Neuronal stem cell (in vitro differentiated cells): ENCODE data around the gene TENT5A.
A peak's percentile ranks its signal among the peaks of the same experiment; 100 is the strongest.

Experiments used
- DNase-seq: peaks from one replicate; pipeline ENCODE4 v3.0.0-alpha.2; 2013; ENCODE audit warnings: low spot score
- H2AFZ ChIP-seq: one replicate; pipeline ENCODE4 v1.6.1; 2013; ENCODE audit warnings: mild to moderate bottlenecking, low read length, inconsistent platforms
- H2AK5ac ChIP-seq: 2 replicates; pipeline ENCODE4 v1.6.1; 2013; ENCODE audit warnings: low read depth, mild to moderate bottlenecking, inconsistent platforms, low read length, moderate library complexity, mixed read lengths
- H2BK120ac ChIP-seq: 2 replicates; pipeline ENCODE4 v1.6.1; 2013; ENCODE audit warnings: low read depth, mild to moderate bottlenecking, inconsistent platforms, low read length, moderate library complexity, mixed read lengths
- H2BK12ac ChIP-seq: one replicate; pipeline ENCODE4 v1.6.1; 2013; ENCODE audit warnings: low read length, inconsistent platforms
- H2BK15ac ChIP-seq: 2 replicates; pipeline ENCODE4 v1.6.1; 2013; ENCODE audit warnings: mild to moderate bottlenecking, low read length, inconsistent platforms, mixed read lengths
- H2BK5ac ChIP-seq: one replicate; pipeline ENCODE4 v1.6.1; 2013; ENCODE audit warnings: inconsistent platforms, mild to moderate bottlenecking, low read length, moderate library complexity
- H3K14ac ChIP-seq: one replicate; pipeline ENCODE4 v1.6.1; 2013; ENCODE audit warnings: low read length, inconsistent platforms
- H3K18ac ChIP-seq: 2 replicates; pipeline ENCODE4 v1.6.1; 2013; ENCODE audit warnings: low read length, inconsistent platforms
- H3K23ac ChIP-seq: 2 replicates; pipeline ENCODE4 v1.6.1; 2013; ENCODE audit warnings: low read depth, mild to moderate bottlenecking, mixed read lengths, low read length, inconsistent platforms; ENCODE audit not compliant: poor library complexity
- H3K27ac ChIP-seq: replicated peaks from 3 replicates; pipeline ENCODE4 v1.5.1; 2013; ENCODE audit warnings: low read length, inconsistent platforms
- H3K27me3 ChIP-seq, 3 experiments: 2 replicates each; pipeline ENCODE4 v1.6.1; 2013; ENCODE audit warnings: low read length in 3 of 3, mild to moderate bottlenecking in 2 of 3, inconsistent platforms in 1 of 3, low read depth in 1 of 3, mixed read lengths in 1 of 3, moderate library complexity in 1 of 3; ENCODE audit not compliant: control insufficient read depth in 3 of 3, insufficient read depth in 3 of 3
- H3K36me3 ChIP-seq, 2 donors: replicated peaks in 1 of 2; 2 replicates each; pipeline ENCODE4 v1.6.1; 2013; ENCODE audit warnings: low read length in 2 of 2; ENCODE audit not compliant: control insufficient read depth in 2 of 2, insufficient read depth in 2 of 2
- H3K4ac ChIP-seq: 2 replicates; pipeline ENCODE4 v1.6.1; 2013; ENCODE audit warnings: inconsistent platforms, mild to moderate bottlenecking, low read length, moderate library complexity
- H3K4me1 ChIP-seq, 2 donors: 1 replicate in 1 of 2; 2 replicates in 1 of 2; pipeline ENCODE4 v1.6.1; 2013; ENCODE audit warnings: low read length in 2 of 2, low read depth in 1 of 2; ENCODE audit not compliant: control insufficient read depth in 2 of 2, insufficient read depth in 1 of 2
- H3K4me2 ChIP-seq: one replicate; pipeline ENCODE4 v1.6.1; 2013; ENCODE audit warnings: mild to moderate bottlenecking, low read length, inconsistent platforms; ENCODE audit not compliant: insufficient read depth, poor library complexity, severe bottlenecking
- H3K4me3 ChIP-seq, 2 donors: 2 replicates each; pipeline ENCODE4 v1.5.1; 2013; ENCODE audit warnings: low read length in 2 of 2, mild to moderate bottlenecking in 2 of 2, inconsistent platforms in 1 of 2, moderate library complexity in 1 of 2
- H3K79me1 ChIP-seq: one replicate; pipeline ENCODE4 v1.6.1; 2013; ENCODE audit warnings: low read depth, mild to moderate bottlenecking, inconsistent platforms, low read length, moderate library complexity
- H3K9ac ChIP-seq: one replicate; pipeline ENCODE4 v1.6.1; 2013; ENCODE audit warnings: mild to moderate bottlenecking, low read depth, low read length, inconsistent platforms; ENCODE audit not compliant: poor library complexity
- H3K9me3 ChIP-seq, 2 donors: replicated peaks in 1 of 2; 2 replicates each; pipeline versions ENCODE3 to v1.6.1; 2013; ENCODE audit warnings: low read length in 2 of 2, mild to moderate bottlenecking in 2 of 2, inconsistent platforms in 1 of 2, low read depth in 1 of 2, mixed read lengths in 1 of 2, moderate library complexity in 1 of 2; ENCODE audit not compliant: control insufficient read depth in 2 of 2, insufficient read depth in 1 of 2
- H4K8ac ChIP-seq: one replicate; pipeline ENCODE4 v1.6.1; 2013; ENCODE audit warnings: low read depth, mild to moderate bottlenecking, inconsistent platforms, low read length, moderate library complexity
- H4K91ac ChIP-seq: one replicate; pipeline ENCODE4 v1.6.1; 2013; ENCODE audit warnings: low read length, low read depth, mild to moderate bottlenecking, inconsistent platforms; ENCODE audit not compliant: poor library complexity
- WGBS, 2 donors: extraction: QIAGEN DNeasy Blood & Tissue Kit; methylation state at CpG; one replicate each; pipeline ENCODE4 v1.1.7; 2013; ENCODE audit warnings: missing lambda C conversion rate in 2 of 2, mixed read lengths in 1 of 2; ENCODE audit not compliant: insufficient read length in 2 of 2, insufficient replicate concordance in 1 of 2; ENCODE audit errors: extremely low coverage in 2 of 2; 5-methylcytosine and 5-hydroxymethylcytosine counted together

TENT5A gene

DNA sequence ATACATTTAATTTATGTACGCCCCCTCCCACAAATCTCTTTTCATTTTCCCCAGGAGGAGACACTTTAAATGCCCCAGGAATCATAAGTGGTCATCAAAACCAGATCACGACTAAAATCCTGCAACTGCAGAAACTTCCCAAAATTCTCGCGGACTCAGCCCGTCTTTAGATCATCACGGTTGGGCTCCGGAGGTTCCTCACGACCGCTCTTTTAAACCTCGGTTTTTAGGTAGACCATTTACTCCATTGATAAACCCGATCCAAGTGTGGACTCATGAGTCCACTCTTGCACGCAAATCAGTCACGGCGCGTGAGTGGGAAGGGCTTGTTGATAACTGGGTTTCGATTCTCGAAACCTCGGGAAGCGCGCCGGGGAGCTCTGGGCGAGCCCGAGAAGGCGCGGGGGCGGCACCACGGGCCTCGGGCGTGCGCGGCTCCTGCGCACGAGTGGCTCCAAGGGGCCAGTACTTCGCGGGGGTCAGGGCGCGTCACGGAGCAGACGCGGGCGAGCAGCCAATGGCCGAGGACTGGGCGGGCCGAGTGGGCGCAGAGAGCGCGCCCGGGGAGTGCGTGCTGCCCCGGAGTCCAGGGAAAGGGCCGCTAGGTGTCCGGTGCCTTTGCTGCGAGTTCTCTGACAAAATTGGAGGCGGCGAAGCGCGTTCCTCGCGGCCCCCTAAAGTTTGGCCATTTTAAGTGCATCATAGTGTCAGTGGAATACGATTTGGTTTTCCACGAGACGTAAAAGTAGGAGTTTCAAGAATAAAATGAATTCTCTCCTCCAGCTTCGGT, 635 bp upstream of the TENT5A start:
- H3K4me3 ChIP-seq: peak overlapping the region; percentile 79 to 85
- no peak overlapping the region for H3K14ac ChIP-seq
- H2BK5ac ChIP-seq: no peak overlapping the region
- DNase-seq: peak; percentile 66
- H2BK120ac ChIP-seq: no peak overlapping the region
- no peak overlapping the region for H4K91ac ChIP-seq
- H3K4me2 ChIP-seq: peak overlapping the region; percentile 85
- H3K4ac ChIP-seq: no peak overlapping the region
- H2BK15ac ChIP-seq: no peak overlapping the region
- peak overlapping the region; percentile 77 for H3K18ac ChIP-seq
- peak overlapping the region; percentile 99 for H2AFZ ChIP-seq
- no peak overlapping the region for H4K8ac ChIP-seq
- peaks cover 4% of the 10 kb centered on the region for H3K79me1 ChIP-seq
- H2AK5ac ChIP-seq: no peak overlapping the region
- peak overlapping the region; percentile 69 for H2BK12ac ChIP-seq
- H3K9ac ChIP-seq: peak overlapping the region; percentile 70
- peaks cover 1 to 22% of the 10 kb centered on the region in 2 donors for H3K36me3 ChIP-seq
- no peak overlapping the region for H3K27ac ChIP-seq
- no CpG with 5 or more reads among the region's 63 CpGs for WGBS, 2 donors
- H3K27me3 ChIP-seq: peaks cover 0 to 21% (median 4%) of the 10 kb centered on the region in 3 experiments
- peaks cover 6 to 13% of the 10 kb centered on the region in 2 donors for H3K4me1 ChIP-seq
- H3K23ac ChIP-seq: peak overlapping the region; percentile 8
- peaks cover 0 to 5% of the 10 kb centered on the region in 2 donors for H3K9me3 ChIP-seq

- H3K4me3 ChIP-seq: peak overlapping the region; percentile 79 to 85
- H4K91ac ChIP-seq: no peak overlapping the region
- no peak overlapping the region for H3K27ac ChIP-seq
- peaks cover 0 to 21% (median 4%) of the 10 kb centered on the region in 3 experiments for H3K27me3 ChIP-seq
- peak overlapping the region; percentile 92 for H2BK12ac ChIP-seq
- H2BK120ac ChIP-seq: peak overlapping the region; percentile 29
- H3K36me3 ChIP-seq: peaks cover 1 to 37% of the 10 kb centered on the region in 2 donors
- peaks cover 0 to 5% of the 10 kb centered on the region in 2 donors for H3K9me3 ChIP-seq
- no peak overlapping the region for H2BK5ac ChIP-seq
- peaks cover 7 to 13% of the 10 kb centered on the region in 2 donors for H3K4me1 ChIP-seq
- WGBS, 2 donors: no CpG with 5 or more reads among the region's 65 CpGs
- H3K79me1 ChIP-seq: peaks cover 4% of the 10 kb centered on the region
- peak; percentile 18 for DNase-seq
- peak overlapping the region; percentile 22 for H2AK5ac ChIP-seq
- H3K18ac ChIP-seq: peak overlapping the region; percentile 95
- H4K8ac ChIP-seq: no peak overlapping the region
- H3K4ac ChIP-seq: no peak overlapping the region
- peak overlapping the region; percentile 77 for H3K23ac ChIP-seq
- peak overlapping the region; percentile 99 for H2AFZ ChIP-seq
- H3K14ac ChIP-seq: no peak overlapping the region
- peak overlapping the region; percentile 85 for H3K4me2 ChIP-seq
- H2BK15ac ChIP-seq: peak overlapping the region; percentile 79
- peak overlapping the region; percentile 88 for H3K9ac ChIP-seq
These were observed 945 bp downstream of the TENT5A start for GRCh38 chr6:81751388-81752083.

GRCh38 chr6:81750681-81751387, 1.6 kb downstream of the TENT5A start:
- H3K4me1 ChIP-seq: peaks cover 8 to 13% of the 10 kb centered on the region in 2 donors
- no peak overlapping the region for H3K18ac ChIP-seq
- no peak overlapping the region for H4K8ac ChIP-seq
- H3K4me3 ChIP-seq: peak overlapping the region in 1 of 2 donors; percentile 79
- H3K4me2 ChIP-seq: no peak overlapping the region
- no peak overlapping the region for H2AK5ac ChIP-seq
- H3K79me1 ChIP-seq: peaks cover 4% of the 10 kb centered on the region
- no peak overlapping the region for H2BK5ac ChIP-seq
- H2BK15ac ChIP-seq: no peak overlapping the region
- no peak overlapping the region for H3K4ac ChIP-seq
- WGBS, 2 donors: no CpG with 5 or more reads among the region's 12 CpGs
- no peak overlapping the region for H3K9ac ChIP-seq
- H3K9me3 ChIP-seq: peaks cover 0 to 5% of the 10 kb centered on the region in 2 donors
- no peak overlapping the region for H3K23ac ChIP-seq
- no peak overlapping the region for H2BK120ac ChIP-seq
- H3K27me3 ChIP-seq: peaks cover 0 to 21% (median 4%) of the 10 kb centered on the region in 3 experiments
- H3K36me3 ChIP-seq: peaks cover 1 to 44% of the 10 kb centered on the region in 2 donors
- DNase-seq: no peak
- no peak overlapping the region for H2BK12ac ChIP-seq
- no peak overlapping the region for H3K14ac ChIP-seq
- peak overlapping the region; percentile 99 for H2AFZ ChIP-seq
- no peak overlapping the region for H3K27ac ChIP-seq
- H4K91ac ChIP-seq: no peak overlapping the region
